Measurements from ENCODE around the gene RPN1.

The RPN1 gene

GRCh38 chr3:128625409-128625945 is 25.1 kb downstream of the RPN1 start:
- TF ChIP-seq, protein P1, sequence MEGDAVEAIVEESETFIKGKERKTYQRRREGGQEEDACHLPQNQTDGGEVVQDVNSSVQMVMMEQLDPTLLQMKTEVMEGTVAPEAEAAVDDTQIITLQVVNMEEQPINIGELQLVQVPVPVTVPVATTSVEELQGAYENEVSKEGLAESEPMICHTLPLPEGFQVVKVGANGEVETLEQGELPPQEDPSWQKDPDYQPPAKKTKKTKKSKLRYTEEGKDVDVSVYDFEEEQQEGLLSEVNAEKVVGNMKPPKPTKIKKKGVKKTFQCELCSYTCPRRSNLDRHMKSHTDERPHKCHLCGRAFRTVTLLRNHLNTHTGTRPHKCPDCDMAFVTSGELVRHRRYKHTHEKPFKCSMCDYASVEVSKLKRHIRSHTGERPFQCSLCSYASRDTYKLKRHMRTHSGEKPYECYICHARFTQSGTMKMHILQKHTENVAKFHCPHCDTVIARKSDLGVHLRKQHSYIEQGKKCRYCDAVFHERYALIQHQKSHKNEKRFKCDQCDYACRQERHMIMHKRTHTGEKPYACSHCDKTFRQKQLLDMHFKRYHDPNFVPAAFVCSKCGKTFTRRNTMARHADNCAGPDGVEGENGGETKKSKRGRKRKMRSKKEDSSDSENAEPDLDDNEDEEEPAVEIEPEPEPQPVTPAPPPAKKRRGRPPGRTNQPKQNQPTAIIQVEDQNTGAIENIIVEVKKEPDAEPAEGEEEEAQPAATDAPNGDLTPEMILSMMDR (IDR thresholded peaks at IDR 0.05; ENCODE audit: extremely low read depth, insufficient read depth, missing control alignments) = no peak
- in situ Hi-C loops (cut with MboI; ENCODE audit: low pct_unique_long_range_greater_than_20kb, low sequenced_read_pairs, unreplicated experiment) = no loop called here
- no peak for DNase-seq (ENCODE audit: low spot score)

GRCh38 chr3:128624526-128625138 is 26.0 kb downstream of the RPN1 start:
- in situ Hi-C loops (cut with MboI; ENCODE audit: low pct_unique_long_range_greater_than_20kb, low sequenced_read_pairs, unreplicated experiment) = loop anchor here (25.0 kb wide), 1 partner anchor 537 kb away; no protein-coding TSS in a partner anchor
- DNase-seq (ENCODE audit: low spot score) = no peak
- TF ChIP-seq, protein P1 (IDR thresholded peaks at IDR 0.05; ENCODE audit: extremely low read depth, insufficient read depth, missing control alignments) = no peak

DNA sequence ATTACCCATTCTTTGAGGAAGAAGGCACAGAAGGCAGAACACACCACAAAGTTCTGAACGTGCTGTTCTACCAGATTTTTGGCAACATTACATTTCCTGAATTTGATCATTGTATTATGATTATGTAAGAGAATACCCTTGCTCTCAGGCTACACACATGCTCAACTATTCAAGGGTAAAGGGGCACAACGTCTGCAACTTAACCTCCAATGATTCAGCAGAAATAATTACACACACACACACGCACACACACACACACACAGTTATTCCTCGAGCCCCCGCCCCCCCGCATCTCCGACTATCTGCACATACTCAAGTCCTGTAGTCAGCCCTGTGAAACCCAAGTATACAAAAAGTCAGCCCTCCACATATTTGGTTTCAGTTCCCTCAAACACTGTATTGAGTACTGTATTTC is 26.8 kb downstream of the RPN1 start:
- no peak for DNase-seq (ENCODE audit: low spot score)
- in situ Hi-C loops (cut with MboI; ENCODE audit: low pct_unique_long_range_greater_than_20kb, low sequenced_read_pairs, unreplicated experiment) = loop anchor here (25.0 kb wide), 1 partner anchor 536 kb away; no protein-coding TSS in a partner anchor
- TF ChIP-seq, protein P1 (IDR thresholded peaks at IDR 0.05; ENCODE audit: extremely low read depth, insufficient read depth, missing control alignments) = no peak

GRCh38 chr3:128621931-128622330 is 28.7 kb downstream of the RPN1 start:
- no peak for DNase-seq (ENCODE audit: low spot score)
- in situ Hi-C loops (cut with MboI; ENCODE audit: low pct_unique_long_range_greater_than_20kb, low sequenced_read_pairs, unreplicated experiment) = loop anchor here (25.0 kb wide), 1 partner anchor 535 kb away; no protein-coding TSS in a partner anchor
- TF ChIP-seq, protein P1 (IDR thresholded peaks at IDR 0.05; ENCODE audit: extremely low read depth, insufficient read depth, missing control alignments) = no peak

DNA sequence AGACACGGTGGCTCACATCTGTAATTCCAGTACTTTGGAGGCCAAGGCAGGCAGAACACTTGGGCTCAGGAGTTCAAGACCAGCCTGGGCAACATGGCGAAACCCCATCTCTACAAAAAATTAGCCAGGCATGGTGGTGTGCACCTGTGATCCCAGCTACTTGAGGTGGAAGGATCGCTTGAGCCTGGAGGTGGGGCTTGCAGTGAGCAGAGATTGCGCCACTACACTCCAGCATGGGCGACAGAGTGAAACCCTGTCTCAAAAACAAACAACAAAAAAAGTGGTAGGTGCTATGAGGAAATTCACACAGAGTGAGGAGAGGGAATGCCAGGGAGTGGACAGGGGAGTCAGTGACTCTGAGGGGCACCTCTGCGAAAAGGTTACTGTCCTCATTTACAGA is 29.4 kb downstream of the RPN1 start:
- in situ Hi-C loops (cut with MboI; ENCODE audit: low pct_unique_long_range_greater_than_20kb, low sequenced_read_pairs, unreplicated experiment) = loop anchor here (25.0 kb wide), 1 partner anchor 534 kb away; no protein-coding TSS in a partner anchor
- DNase-seq (ENCODE audit: low spot score) = no peak
- TF ChIP-seq, protein P1 (IDR thresholded peaks at IDR 0.05; ENCODE audit: extremely low read depth, insufficient read depth, missing control alignments) = no peak

DNA sequence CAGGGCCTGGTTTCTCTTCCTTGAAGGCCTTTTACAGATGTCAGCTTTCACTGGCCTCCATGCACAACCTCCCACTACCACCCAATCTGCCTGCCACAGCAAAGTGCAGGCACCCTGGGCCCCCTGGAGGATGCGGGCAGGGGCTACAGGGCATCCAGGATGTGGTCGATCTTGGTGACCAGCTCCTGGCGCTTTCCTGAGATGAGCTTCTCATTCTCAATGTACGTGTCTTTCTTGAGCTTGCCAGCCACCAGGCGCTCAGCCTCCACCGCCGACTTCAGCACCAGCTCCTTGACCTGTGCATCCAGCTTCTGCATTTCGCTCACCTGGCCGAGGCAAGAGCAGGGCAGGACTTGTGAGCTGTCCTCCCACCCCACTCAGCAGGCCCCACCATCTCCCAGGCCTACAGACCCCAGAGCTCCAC is 30.3 kb downstream of the RPN1 start:
- TF ChIP-seq, protein P1 (IDR thresholded peaks at IDR 0.05; ENCODE audit: extremely low read depth, insufficient read depth, missing control alignments) = no peak
- no peak for DNase-seq (ENCODE audit: low spot score)
- in situ Hi-C loops (cut with MboI; ENCODE audit: low pct_unique_long_range_greater_than_20kb, low sequenced_read_pairs, unreplicated experiment) = loop anchor here (25.0 kb wide), 1 partner anchor 533 kb away; no protein-coding TSS in a partner anchor
